GM19324 (cell line): ENCODE results near the gene RARG.
A peak's percentile ranks its signal among the peaks of the same experiment; 100 is the strongest.
"Not testable (repeated sequence)": the region's sequence is repeated elsewhere in the genome, so short reads cannot be mapped to it uniquely, and the experiment has no call there.

Source experiments
- ATAC-seq: cut with Tn5 transposase; IDR thresholded peaks from one replicate; pipeline ENCODE4 v1.9.1; 2021; ENCODE audit warnings: mild to moderate bottlenecking, moderate library complexity; ENCODE audit not compliant: unreplicated experiment, low FRiP score

Gene RARG

GRCh38 chr12:53211476-53212381, 20.3 kb downstream of the RARG start:
- ATAC-seq: no peak

DNA sequence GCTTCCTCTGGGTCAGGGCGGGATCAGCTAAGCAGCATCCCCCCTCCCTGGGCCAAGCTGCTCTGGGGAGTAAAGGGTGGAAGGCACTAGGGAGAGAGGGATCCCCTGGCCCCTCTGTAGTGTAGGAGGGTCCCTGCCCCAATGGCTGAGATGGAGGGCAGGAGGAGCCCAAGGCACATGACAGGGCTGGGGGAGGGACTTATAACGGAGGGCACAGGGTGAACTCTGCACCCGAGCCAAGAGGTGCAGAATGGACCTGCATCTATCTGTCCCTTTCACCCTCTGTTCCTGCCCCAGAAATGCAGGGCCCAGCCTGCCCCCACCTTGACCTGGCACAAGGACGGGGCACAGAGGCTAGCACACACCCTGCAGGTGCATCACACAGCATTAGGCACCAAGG, 21.2 kb downstream of the RARG start:
- ATAC-seq: no peak

DNA sequence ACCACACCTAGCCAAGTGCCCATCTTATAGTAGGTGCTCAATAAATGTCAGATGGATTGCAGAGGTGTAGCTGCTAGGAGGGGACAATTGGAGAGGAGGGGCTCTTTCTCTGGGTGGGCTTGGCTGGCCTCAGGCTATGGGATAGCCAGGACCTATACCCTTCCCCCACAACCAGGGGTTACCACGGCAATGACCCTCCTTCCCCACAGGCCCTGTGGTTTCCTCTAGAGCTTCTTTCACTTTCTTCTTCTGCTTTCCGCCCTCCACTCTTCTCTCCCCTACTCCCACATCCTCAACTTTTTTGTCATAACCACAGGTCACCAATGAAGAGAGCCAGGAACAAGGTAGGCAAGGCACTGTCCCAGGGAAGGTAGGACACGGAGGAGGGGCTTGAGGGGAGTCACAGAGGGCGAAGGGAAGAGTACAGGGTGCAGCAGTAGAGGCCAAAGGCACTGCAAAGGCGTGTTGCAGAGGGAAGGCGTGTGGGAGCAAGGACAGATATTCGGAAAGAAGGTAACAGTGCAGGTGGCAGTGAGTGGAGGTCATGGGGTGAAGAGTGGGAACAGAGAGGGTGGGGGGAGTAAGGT, 23.0 kb downstream of the RARG start:
- ATAC-seq: peak; percentile 57

DNA sequence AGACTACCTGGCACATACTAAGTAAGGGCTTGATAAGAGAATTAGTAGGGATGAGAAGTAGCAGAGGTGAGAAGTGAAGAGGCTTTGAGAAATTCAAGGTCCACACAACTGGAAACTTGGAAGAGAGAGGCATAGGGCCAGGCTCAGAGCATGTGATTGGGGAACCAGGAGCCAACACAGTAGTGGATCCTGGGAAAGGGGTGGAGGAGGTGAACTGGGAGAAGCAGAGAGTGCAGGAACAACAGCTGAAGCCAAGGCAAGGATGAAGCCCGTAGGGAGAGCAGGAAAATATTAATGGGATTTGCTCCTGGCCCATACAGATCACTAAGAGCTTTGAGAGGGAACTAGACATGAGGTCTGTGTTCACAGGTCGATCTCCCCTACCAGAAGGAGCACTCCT, 23.6 kb downstream of the RARG start:
- ATAC-seq: no peak

GRCh38 chr12:53207042-53207441, 25.0 kb downstream of the RARG start, which contains the start of gene ITGB7:
ITGB7 (minus strand) TSS chr12:53207251; CDS start chr12:53200443, 6,808 bp downstream.
- no peak for ATAC-seq

GRCh38 chr12:53205747-53206419, 26.1 kb downstream of the RARG start:
- ATAC-seq: peak; percentile 45

- ATAC-seq: no peak
These were observed 27.7 kb downstream of the RARG start for GRCh38 chr12:53204351-53204750.

DNA sequence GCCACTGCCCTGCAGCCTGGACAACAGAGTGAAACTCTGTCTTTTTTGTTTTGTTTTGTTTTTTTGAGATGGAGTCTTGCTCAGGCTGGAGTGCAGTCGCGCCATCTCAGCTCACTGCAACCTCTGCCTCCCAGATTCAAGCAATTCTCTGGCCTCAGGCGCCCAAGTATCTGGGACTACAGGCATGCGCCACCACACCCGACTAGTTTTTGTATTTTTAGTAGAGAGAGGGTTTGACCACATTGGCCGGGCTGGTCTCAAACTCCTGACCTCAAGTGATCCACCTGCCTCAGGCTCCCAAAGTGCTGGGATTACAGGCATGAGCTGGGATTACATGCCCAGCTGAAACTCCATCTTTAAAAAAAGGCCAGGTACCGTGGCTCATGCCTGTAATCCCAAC, 29.7 kb downstream of the RARG start:
- ATAC-seq: not testable (repeated sequence)

DNA sequence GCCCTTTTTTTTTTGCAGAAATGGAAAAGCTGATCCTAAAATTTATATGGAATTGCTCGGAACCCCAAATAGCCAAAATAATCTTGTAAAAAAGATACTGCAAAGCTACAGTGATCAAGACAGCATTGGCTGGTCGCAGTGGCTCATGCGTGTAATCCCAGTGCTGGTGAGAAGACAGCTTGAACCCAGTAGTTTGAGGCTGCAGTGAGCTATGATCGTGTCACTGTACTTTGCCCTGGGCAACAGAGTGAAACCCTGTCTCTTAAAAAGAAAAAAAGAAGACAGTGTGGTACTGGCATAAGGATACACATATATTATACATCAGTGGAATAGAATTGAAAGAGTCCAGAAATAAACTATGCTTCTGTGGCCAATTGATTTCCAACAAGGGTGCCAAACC, 30.4 kb downstream of the RARG start:
- no peak for ATAC-seq

DNA sequence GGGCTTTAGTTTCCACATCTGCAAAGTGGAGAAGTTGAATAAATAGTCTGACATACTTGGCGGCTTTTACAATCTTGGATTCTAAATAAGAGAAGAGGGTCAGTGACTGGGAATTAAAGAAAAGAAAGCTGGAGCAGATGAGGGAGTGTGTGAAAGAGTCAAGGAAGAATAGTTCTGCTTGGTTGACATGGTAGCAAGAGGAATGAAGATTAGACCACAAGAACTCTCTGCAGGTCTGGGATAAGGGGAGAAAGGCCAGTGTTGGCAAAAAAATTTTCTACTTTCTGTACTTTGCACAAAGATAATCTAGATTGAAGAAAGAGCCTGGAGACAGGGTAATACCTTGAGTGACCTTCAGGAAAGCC, 30.9 kb downstream of the RARG start:
- ATAC-seq: no peak

DNA sequence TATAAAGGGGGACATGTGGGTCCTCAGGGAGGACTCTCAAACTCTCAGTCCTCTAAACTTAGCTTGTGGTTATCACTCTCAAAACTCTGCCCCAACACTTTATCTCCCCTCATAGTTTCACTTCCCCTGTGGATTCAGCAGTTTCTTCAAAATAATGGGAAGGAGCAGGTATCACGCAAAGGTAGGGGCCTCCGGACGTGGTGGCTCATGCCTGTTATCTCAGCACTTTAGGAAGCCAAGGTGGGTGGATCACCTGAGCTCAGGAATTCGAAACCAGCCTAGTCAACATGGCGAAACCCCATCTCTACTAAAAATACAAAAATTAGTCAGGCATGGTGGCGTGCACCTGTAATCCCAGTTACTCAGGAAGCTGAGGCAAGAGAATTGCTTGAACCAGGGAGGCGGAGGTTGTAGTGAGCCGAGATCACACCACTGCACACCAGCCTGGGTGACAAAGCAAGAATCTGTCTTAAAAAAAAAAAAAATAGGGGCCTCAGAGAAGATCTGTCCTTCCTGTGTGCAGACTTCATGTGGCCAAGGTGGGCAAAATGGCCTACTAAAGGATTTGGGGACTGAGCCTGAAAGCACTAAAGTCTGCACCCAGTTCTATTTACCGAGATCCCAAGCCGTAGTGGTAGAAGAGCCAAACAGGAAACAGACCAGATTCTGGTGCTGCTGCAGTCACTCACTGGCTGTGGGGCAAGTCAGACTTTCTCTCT, 31.4 kb downstream of the RARG start:
- ATAC-seq: peak; percentile 65

- no peak for ATAC-seq
These were observed 31.9 kb downstream of the RARG start for GRCh38 chr12:53200107-53200457.

DNA sequence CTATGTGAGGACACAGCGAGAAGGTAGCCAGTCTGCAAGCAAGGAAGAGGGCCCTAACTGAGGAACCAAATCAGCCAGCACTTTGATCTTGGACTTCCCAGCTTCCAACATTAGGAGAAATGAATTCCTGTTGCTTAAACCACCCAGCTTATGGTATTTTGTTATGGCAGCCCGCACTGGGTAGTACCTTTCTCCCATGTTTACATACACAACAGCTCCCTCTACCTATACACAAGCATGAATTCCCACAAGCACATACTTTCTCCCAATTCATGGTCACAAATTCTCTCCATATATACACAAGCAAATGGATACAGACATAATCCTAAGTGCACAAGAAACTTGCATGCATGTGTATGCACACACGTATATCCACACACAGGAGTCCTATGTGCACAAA, 32.3 kb downstream of the RARG start:
- no peak for ATAC-seq

DNA sequence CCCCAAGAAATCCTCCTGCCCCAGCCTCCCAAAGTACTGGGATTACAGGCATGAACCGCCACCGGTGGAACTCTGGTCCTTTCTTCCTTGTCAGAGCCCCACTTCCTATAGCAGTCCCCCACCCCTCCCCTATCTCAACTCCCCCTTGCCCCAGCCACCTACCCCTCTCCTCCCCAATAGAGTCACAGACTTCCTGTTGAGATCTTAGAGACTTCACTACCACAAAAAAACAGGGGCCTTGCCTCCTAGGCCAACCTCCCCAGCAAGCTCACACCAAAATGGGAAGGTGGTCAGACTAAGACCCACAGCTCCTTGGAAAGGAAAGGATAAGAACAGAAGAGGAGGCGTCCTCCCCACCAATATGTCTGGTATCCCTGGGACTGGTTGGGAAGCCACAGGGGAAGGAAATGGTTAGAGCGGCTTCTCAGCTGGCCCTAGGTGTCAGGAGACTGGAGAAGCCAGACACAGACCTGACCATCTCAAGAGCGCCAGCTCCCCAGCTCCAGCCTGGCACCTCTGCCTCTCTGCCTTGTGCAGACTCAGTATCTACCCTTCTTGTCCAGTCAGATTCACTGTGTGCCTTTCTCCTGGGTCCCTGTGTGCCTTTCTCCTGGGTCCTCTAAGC, 33.4 kb downstream of the RARG start:
- no peak for ATAC-seq

- no peak for ATAC-seq
These were observed 34.9 kb downstream of the RARG start for GRCh38 chr12:53197011-53197640.

DNA sequence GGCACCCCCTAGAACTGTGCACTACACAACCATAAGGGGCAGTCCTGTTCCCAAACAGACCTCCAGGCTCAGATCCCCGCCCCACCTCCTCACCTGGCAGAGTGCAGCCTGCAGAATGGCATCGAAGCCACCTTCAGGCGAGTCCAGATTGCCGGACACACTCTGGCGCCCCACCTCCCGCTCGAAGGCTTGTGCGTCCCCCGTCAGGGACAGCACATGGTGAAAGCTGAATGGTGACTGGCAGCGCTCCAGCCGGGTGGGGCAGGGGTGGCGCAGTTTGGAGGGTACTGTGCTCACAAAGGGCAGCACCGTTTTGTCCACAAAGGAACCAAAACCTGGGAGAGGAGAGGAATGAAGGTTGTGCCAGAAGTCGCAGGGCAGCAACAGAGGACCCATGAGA, 35.5 kb downstream of the RARG start:
- no peak for ATAC-seq

- ATAC-seq: no peak
These were observed 36.2 kb downstream of the RARG start for GRCh38 chr12:53195516-53196420.

GRCh38 chr12:53194973-53195372, 37.0 kb downstream of the RARG start:
- no peak for ATAC-seq
